H1 (cell line): Measurements from ENCODE around the gene AGAP1. TPM values are rescaled to one million over a fixed set of nuclear protein-coding genes. Genes with fewer than 3 reads are reported as not detected.

Source experiments
- ASH2L ChIP-seq: fragments of 200-600, 300-600 bp; sonication (generic); IDR thresholded peaks from one replicate; pipeline ENCODE4 v1.7.1; 2017; ENCODE audit warnings: low read length
- CTCF ChIP-seq, 3 experiments: IDR thresholded peaks; 1 replicate in 2 of 3; 2 replicates in 1 of 3; pipeline versions ENCODE4 v1.5.1 to v1.6.1; 2011; ENCODE audit warnings: low read length in 3 of 3, mild to moderate bottlenecking in 3 of 3, inconsistent platforms in 2 of 3, low read depth in 1 of 3, moderate library complexity in 1 of 3; ENCODE audit not compliant: insufficient read depth in 1 of 3; ENCODE audit errors: control extremely low read depth in 1 of 3
- EZH2 ChIP-seq: fragments of 200-600 bp; sonication (generic); IDR thresholded peaks from 2 replicates; pipeline ENCODE4 v1.7.1; 2012; ENCODE audit warnings: low read depth, mild to moderate bottlenecking, moderate library complexity, low read length, inconsistent platforms; ENCODE audit not compliant: severe bottlenecking
- polyA plus RNA-seq, 7 experiments: library from polyadenylated mRNA; depleted of rRNA in 3 of 7; stranded (reverse) in 5 of 7; unstranded in 2 of 7; fragments of >200 nt in 5 of 7; fragments of 200-250 nt in 2 of 7; gene quantifications; 1 replicate in 5 of 7; 2 replicates in 1 of 7; 4 replicates in 1 of 7; pipeline versions ENCODE4 v1.2.1 to v1.2.3, GENCODE V29; 2011 to 2013; ENCODE audit warnings: missing spikeins in 2 of 7, mixed read lengths in 2 of 7
- total RNA-seq: library from RNA; stranded (reverse); fragmentation: NEBNext Ultra II Directional; extraction: Animal tissue kit (Norgen Biotek cat#: 25700); gene quantifications from 2 replicates; pipeline ENCODE4 v1.2.1, GENCODE V29; 2021

The AGAP1 gene
- total and polyA plus RNA-seq, 2 of the 8 experiments (the other 6 are each of a cell fraction or from before 2014, with no cell fraction given), result 18.1 to 39.4 TPM

GRCh38 chr2:235500110-235500760 lies 6.4 kb downstream of the AGAP1 start (continued):
- TF ChIP-seq CTCF (IDR thresholded peaks at IDR 0.05; ENCODE audit: control extremely low read depth in 1 of 3, insufficient read depth in 1 of 3, low read depth in 1 of 3, low read length in 3 of 3) (no peak), EZH2 (no peak), ASH2L (no peak)
